ENCODE measurements around the gene TLDC2. TPM values are rescaled to one million over a fixed set of nuclear protein-coding genes. Genes with fewer than 3 reads are reported as not detected.
"Not testable (repeated sequence)": the region's sequence is repeated elsewhere in the genome, so short reads cannot be mapped to it uniquely, and the experiment has no call there.

The TLDC2 gene
- total RNA-seq, 1 experiment from 2014 or later, result not detected

DNA sequence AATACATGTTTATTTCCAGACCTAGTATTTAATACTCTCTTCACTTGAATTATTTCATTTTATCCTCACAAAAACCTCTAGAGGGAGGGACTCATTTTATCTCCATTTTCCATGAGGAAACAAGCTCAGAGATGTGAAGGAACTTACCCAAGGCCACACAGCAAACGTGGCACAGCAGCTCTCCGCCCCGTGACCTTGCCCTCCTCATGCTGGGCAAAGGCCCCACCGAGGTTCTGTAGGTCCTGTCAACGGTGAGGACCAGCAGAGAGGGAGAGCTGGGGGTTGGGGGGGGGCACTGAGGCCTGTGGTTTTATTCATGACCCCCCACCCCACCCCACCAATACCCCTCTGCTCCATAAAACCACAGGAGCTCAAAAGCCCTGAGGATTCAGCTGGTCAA is 40.9 kb upstream of the TLDC2 start:
- H3K9me3 Mint-ChIP-seq (ENCODE audit: unreplicated experiment), result no peaks in the 10 kb centered on the region
- DNase-seq, result no peak
- H3K4me3 Mint-ChIP-seq (ENCODE audit: unreplicated experiment), result peak overlapping the region; percentile 63
- H3K4me1 Mint-ChIP-seq (ENCODE audit: low read depth, unreplicated experiment), result peaks cover 8% of the 10 kb centered on the region
- POLR2A ChIA-PET, result interaction anchor here (0.8 to 1.6 kb wide), 3 partner anchors 11 to 229 kb away, joined by 3 to 8 read pairs (median 3); partner anchors contain the start of genes DSN1 and RAB5IF
- CTCF ChIA-PET, result interaction anchor here (0.6 to 2.7 kb wide), 6 partner anchors 27 to 380 kb away, joined by 3 to 14 read pairs (median 6); partner anchors contain the start of genes DSN1 and RAB5IF
- Histone ChIP-seq H3K4me3 (ENCODE audit: low read depth, low read length) (no peak overlapping the region), H3K9me3 (no peaks in the 10 kb centered on the region), H3K27me3 (replicated peaks; ENCODE audit: control insufficient read depth, insufficient read depth, low read length) (no peaks in the 10 kb centered on the region), H3K4me1 (peaks cover 4% of the 10 kb centered on the region; the same call in 1 of the 2 replicates), H3K36me3 (ENCODE audit: control insufficient read depth, insufficient read depth, low read length) (no peaks in the 10 kb centered on the region)
- H3K27me3 Mint-ChIP-seq (ENCODE audit: insufficient read depth, unreplicated experiment), result no peaks in the 10 kb centered on the region
- peak overlapping the region; percentile 86 for H3K27ac Mint-ChIP-seq (ENCODE audit: unreplicated experiment)
- TF ChIP-seq, protein P1, sequence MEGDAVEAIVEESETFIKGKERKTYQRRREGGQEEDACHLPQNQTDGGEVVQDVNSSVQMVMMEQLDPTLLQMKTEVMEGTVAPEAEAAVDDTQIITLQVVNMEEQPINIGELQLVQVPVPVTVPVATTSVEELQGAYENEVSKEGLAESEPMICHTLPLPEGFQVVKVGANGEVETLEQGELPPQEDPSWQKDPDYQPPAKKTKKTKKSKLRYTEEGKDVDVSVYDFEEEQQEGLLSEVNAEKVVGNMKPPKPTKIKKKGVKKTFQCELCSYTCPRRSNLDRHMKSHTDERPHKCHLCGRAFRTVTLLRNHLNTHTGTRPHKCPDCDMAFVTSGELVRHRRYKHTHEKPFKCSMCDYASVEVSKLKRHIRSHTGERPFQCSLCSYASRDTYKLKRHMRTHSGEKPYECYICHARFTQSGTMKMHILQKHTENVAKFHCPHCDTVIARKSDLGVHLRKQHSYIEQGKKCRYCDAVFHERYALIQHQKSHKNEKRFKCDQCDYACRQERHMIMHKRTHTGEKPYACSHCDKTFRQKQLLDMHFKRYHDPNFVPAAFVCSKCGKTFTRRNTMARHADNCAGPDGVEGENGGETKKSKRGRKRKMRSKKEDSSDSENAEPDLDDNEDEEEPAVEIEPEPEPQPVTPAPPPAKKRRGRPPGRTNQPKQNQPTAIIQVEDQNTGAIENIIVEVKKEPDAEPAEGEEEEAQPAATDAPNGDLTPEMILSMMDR (IDR thresholded peaks at IDR 0.05; ENCODE audit: insufficient read depth in 1 of 2, low read depth in 1 of 2, low read length in 1 of 2, severe bottlenecking in 1 of 2, unreplicated experiment in 1 of 2), result no peak
- BruUV-seq (replicated peaks), result TSS peak; percentile 53
- intact Hi-C loops (cut with micrococcal nuclease; ENCODE audit: unreplicated experiment), result no loop called here
- H3K36me3 Mint-ChIP-seq (ENCODE audit: insufficient read depth, unreplicated experiment), result peaks cover 29% of the 10 kb centered on the region

DNA sequence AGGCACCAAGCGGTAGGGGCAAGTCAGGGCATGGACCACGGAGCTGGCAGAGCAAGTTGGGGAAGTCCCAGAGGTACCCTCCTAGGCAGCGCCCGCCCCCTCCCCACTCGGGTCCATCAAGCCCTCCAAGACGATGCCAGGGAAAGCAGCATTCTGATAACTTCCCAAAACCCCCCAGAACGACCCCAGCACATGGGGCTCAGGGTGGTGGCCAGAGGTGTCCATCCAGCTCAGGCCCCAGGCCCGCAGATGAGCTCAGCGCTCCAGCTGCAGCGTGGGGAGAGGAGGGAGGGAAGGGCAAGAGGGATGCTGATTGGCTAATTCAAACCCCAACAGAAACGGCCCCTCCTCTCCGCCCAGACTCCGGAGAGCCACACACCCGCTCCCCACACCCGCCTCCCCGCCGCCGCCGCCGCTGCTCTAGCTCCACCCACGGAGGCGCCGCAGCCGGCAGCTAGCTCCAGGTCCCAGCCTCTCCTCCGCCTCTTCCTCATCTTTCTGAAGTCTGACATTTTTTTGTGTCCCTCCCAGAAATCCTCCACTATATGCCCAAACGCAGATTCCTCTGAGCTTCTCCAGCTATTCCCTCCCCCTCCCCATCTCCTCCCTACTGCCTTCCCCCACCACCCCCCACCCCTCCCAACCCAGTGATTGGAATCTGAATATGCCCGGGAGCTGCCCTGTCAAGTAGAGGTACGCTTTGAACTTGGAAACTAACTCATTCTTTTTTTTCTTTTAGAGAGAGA is 40.3 kb upstream of the TLDC2 start:
- Mint-ChIP-seq H3K4me3 (ENCODE audit: unreplicated experiment) (peak overlapping the region; percentile 63), H3K27me3 (ENCODE audit: insufficient read depth, unreplicated experiment) (no peaks in the 10 kb centered on the region), H3K4me1 (ENCODE audit: low read depth, unreplicated experiment) (peaks cover 8% of the 10 kb centered on the region), H3K9me3 (ENCODE audit: unreplicated experiment) (no peaks in the 10 kb centered on the region), H3K36me3 (ENCODE audit: insufficient read depth, unreplicated experiment) (peaks cover 29% of the 10 kb centered on the region), H3K27ac (ENCODE audit: unreplicated experiment) (peak overlapping the region; percentile 86)
- CTCF ChIA-PET, result interaction anchor here (0.6 to 2.7 kb wide), 13 partner anchors 19 to 633 kb away, joined by 3 to 14 read pairs (median 4); partner anchors contain the start of genes DSN1 and RAB5IF
- POLR2A ChIA-PET, result interaction anchor here (0.7 to 1.6 kb wide), 4 partner anchors 10 to 230 kb away, joined by 3 to 9 read pairs (median 6); partner anchors contain the start of genes DSN1 and RAB5IF
- Histone ChIP-seq H3K4me3 (ENCODE audit: low read depth, low read length) (no peak overlapping the region), H3K36me3 (ENCODE audit: control insufficient read depth, insufficient read depth, low read length) (no peaks in the 10 kb centered on the region), H3K27me3 (replicated peaks; ENCODE audit: control insufficient read depth, insufficient read depth, low read length) (no peaks in the 10 kb centered on the region), H3K4me1 (peaks cover 4% of the 10 kb centered on the region; the same call in 1 of the 2 replicates), H3K9me3 (no peaks in the 10 kb centered on the region)
- TF ChIP-seq, protein P1 (IDR thresholded peaks at IDR 0.05; ENCODE audit: insufficient read depth in 1 of 2, low read depth in 1 of 2, low read length in 1 of 2, severe bottlenecking in 1 of 2, unreplicated experiment in 1 of 2), result no peak
- peak; percentile 84 to 90 for DNase-seq
- intact Hi-C loops (cut with micrococcal nuclease; ENCODE audit: unreplicated experiment), result loop anchor here (1.0 kb wide), 1 partner anchor 50 kb away; no protein-coding TSS in a partner anchor
- BruUV-seq (replicated peaks), result no TSS peak

DNA sequence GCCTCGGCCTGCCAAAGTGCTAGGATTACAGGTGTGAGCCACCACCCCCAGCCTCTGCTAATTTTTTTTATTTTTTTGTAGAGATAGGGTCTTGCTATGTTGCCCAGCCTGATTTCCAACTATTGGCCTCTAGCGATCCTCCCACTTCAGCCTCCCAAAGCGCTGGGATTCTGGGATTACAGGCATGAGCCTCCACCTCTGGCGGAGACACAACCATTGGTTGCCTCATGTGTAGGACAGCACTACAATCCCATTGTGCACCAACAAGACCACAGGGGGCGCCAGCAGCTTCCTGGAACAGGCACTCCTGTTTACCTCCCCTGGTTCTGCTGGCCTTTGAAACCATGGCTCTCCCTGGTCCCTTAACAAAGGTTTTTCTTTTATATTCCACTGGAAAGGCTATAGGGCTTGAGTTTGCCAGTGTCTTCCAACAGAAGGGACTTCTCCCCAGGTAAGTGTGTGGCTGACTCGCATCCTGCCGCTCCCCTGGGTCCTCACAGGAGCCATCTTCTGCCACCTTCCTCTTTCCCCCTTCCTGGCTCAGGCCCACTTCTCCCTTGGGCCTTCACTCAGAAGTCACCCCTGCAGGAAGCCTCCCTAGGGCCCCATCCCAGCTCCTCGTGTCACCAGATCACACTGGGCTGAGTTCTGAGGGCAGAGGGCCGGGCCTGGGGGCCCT is 39.2 kb upstream of the TLDC2 start:
- no peaks in the 10 kb centered on the region for H3K9me3 ChIP-seq
- TF ChIP-seq, protein P1 (IDR thresholded peaks at IDR 0.05; ENCODE audit: insufficient read depth in 1 of 2, low read depth in 1 of 2, low read length in 1 of 2, severe bottlenecking in 1 of 2, unreplicated experiment in 1 of 2), result peak; percentile 60 to 90
- Mint-ChIP-seq H3K36me3 (ENCODE audit: insufficient read depth, unreplicated experiment) (peaks cover 29% of the 10 kb centered on the region), H3K4me1 (ENCODE audit: low read depth, unreplicated experiment) (peaks cover 8% of the 10 kb centered on the region), H3K4me3 (ENCODE audit: unreplicated experiment) (no peak overlapping the region), H3K9me3 (ENCODE audit: unreplicated experiment) (no peaks in the 10 kb centered on the region), H3K27ac (ENCODE audit: unreplicated experiment) (peak overlapping the region; percentile 86), H3K27me3 (ENCODE audit: insufficient read depth, unreplicated experiment) (no peaks in the 10 kb centered on the region)
- H3K27me3 ChIP-seq (replicated peaks; ENCODE audit: control insufficient read depth, insufficient read depth, low read length), result no peaks in the 10 kb centered on the region
- ChIA-PET POLR2A (no interaction called here), CTCF (interaction anchor here (0.7 to 2.7 kb wide), 7 partner anchors 10 to 585 kb away, joined by 3 to 14 read pairs (median 6); partner anchors contain the start of gene DSN1)
- H3K4me1 ChIP-seq, result peaks cover 4% of the 10 kb centered on the region; the same call in 1 of the 2 replicates
- no peak overlapping the region for H3K4me3 ChIP-seq (ENCODE audit: low read depth, low read length)
- DNase-seq, result peak; percentile 88 to 90
- TSS peak; percentile 63 for BruUV-seq (replicated peaks)
- H3K36me3 ChIP-seq (ENCODE audit: control insufficient read depth, insufficient read depth, low read length), result no peaks in the 10 kb centered on the region
- intact Hi-C loops (cut with micrococcal nuclease; ENCODE audit: unreplicated experiment), result loop anchor here (1.0 kb wide), 1 partner anchor 49 kb away; no protein-coding TSS in a partner anchor

DNA sequence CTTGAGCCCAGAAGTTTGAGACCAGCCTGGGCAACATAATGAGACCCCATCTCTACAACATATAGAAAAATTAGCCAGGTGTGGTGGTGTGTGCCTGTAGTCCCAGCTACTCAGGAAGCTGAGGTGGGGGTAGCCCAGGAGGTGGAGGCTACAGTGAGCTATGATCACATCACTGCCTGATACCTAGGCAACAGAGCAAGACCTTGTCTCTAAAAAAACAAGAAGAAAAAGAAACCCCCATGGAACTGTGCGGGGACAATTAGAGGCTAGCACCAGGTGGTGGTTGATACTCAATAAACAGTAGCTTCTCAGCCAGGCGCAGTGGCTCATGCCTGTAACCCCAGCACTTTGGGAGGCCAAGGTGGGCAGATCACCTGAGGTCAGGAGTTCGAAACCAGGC is 37.6 kb upstream of the TLDC2 start:
- H3K9me3 ChIP-seq; intact Hi-C loops (cut with micrococcal nuclease; ENCODE audit: unreplicated experiment); H3K27ac Mint-ChIP-seq (ENCODE audit: unreplicated experiment); H3K27me3 Mint-ChIP-seq (ENCODE audit: insufficient read depth, unreplicated experiment); H3K4me1 Mint-ChIP-seq (ENCODE audit: low read depth, unreplicated experiment); H3K4me3 ChIP-seq (ENCODE audit: low read depth, low read length); H3K4me1 ChIP-seq; DNase-seq; H3K27me3 ChIP-seq (replicated peaks; ENCODE audit: control insufficient read depth, insufficient read depth, low read length); POLR2A ChIA-PET; H3K9me3 Mint-ChIP-seq (ENCODE audit: unreplicated experiment); H3K4me3 Mint-ChIP-seq (ENCODE audit: unreplicated experiment); H3K36me3 ChIP-seq (ENCODE audit: control insufficient read depth, insufficient read depth, low read length); BruUV-seq (replicated peaks): not testable (repeated sequence)
- CTCF ChIA-PET, result interaction anchor here (1.0 to 1.7 kb wide), 2 partner anchors 9 to 25 kb away, joined by 6 to 7 read pairs; a partner anchor contains a TSS
- H3K36me3 Mint-ChIP-seq (ENCODE audit: insufficient read depth, unreplicated experiment), result peaks cover 28% of the 10 kb centered on the region
